Tongue (tissue), 2 donors: ENCODE results near the gene KY. TPM values are rescaled to one million over a fixed set of nuclear protein-coding genes. Genes with fewer than 3 reads are reported as not detected.

Experiments
- DNase-seq: peaks from one replicate; pipeline ENCODE4 v3.0.0-alpha.2; 2015
- total RNA-seq: library from RNA; depleted of rRNA; stranded (reverse); fragments of >200 nt; gene quantifications from one replicate; pipeline ENCODE4 v1.2.3, GENCODE V29; 2014

Gene KY
- total RNA-seq, 1 donor from 2014 or later: 222 TPM

GRCh38 chr3:134619301-134619615 lies 31.6 kb downstream of the KY start:
- DNase-seq: no peak

- DNase-seq: no peak
These were observed 32.1 kb downstream of the KY start for GRCh38 chr3:134618478-134619300.

GRCh38 chr3:134617608-134618477 lies 33.0 kb downstream of the KY start:
- DNase-seq: no peak

- peak; percentile 50 for DNase-seq
These were observed 35.1 kb downstream of the KY start for GRCh38 chr3:134615743-134616142.

- DNase-seq: no peak
These were observed 35.9 kb downstream of the KY start for GRCh38 chr3:134614955-134615354.

GRCh38 chr3:134613006-134613520 lies 37.8 kb downstream of the KY start:
- no peak for DNase-seq

GRCh38 chr3:134611516-134611915 lies 39.3 kb downstream of the KY start:
- no peak for DNase-seq

GRCh38 chr3:134610432-134611385 lies 40.1 kb downstream of the KY start:
- DNase-seq: no peak

- DNase-seq: no peak
These were observed 40.9 kb downstream of the KY start for GRCh38 chr3:134609821-134610431.

GRCh38 chr3:134608771-134609435 lies 41.9 kb downstream of the KY start:
- DNase-seq: no peak

- DNase-seq: no peak
These were observed 42.6 kb downstream of the KY start for GRCh38 chr3:134608023-134608770.

- peak; percentile 53 for DNase-seq
These were observed 43.5 kb downstream of the KY start for GRCh38 chr3:134607054-134608022.

GRCh38 chr3:134606033-134607025 lies 44.5 kb downstream of the KY start:
- no peak for DNase-seq

GRCh38 chr3:134605556-134605955 lies 45.3 kb downstream of the KY start:
- no peak for DNase-seq

GRCh38 chr3:134603956-134604355 lies 46.9 kb downstream of the KY start:
- no peak for DNase-seq

- DNase-seq: no peak
These were observed 47.3 kb downstream of the KY start for GRCh38 chr3:134603480-134603879.

GRCh38 chr3:134602440-134602814 lies 48.4 kb downstream of the KY start:
- DNase-seq: no peak
